ENCODE measurements around the gene PPP2R2B.
A peak's percentile ranks its signal among the peaks of the same experiment; 100 is the strongest.

The PPP2R2B gene

DNA sequence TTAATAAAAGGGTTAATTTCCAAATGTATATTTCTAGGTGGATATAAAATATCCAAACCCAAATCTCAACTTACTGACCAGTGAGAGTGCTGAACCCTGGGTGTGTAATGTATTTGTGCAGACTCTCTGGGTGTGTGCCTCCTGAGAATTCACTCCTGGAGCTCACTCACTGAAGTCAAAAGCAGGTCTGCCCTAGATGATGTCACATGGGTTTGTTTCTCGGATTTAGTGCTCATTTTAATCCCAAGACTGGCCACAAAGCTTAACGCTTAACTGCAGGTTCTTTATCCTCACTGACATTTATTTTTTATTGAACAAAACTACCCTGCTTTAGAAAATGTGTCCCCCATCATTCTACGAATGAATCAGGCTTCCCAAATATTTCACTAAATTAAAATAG, 179.4 kb downstream of the PPP2R2B start:
- DNase-seq (ENCODE audit: low read depth): no peak

DNA sequence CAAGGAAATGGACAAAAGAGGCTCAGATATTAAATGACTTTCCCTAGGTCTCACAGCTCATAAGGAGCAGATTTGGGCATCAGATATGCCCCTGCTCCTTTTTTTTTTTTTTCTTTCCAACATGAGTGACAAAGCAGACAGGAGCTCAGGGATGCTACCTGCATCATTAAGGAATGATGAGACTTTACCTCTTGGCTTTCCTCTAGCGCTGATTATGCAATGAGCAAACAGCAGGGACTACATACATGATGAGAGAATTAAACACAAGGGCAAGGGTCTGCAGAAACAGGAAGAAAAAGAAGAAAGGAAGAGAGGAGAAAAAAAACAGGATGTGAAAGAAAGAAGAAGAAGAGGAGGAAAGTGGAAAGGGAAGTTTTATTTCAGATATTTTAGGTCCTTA, 179.9 kb downstream of the PPP2R2B start:
- DNase-seq (ENCODE audit: low read depth): no peak

DNA sequence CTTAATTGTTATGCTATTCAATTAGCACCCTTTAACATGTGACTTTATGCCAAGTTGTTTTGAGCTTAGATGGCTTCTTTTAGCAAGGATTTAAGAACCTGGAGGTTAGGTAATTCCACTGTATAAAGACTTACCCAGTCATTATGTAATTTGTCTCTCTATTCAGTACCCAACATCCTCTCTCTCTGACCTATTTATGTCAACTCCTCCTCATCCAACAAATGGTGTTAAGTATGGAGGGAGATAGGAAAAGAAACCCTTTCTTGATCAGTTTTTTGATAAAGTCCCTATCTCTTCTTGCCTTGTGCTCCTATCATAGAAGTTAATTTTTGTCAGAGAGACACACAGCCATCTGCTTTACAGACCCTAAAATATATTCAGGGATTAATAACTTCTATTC, 181.3 kb downstream of the PPP2R2B start:
- DNase-seq (ENCODE audit: low read depth): no peak

DNA sequence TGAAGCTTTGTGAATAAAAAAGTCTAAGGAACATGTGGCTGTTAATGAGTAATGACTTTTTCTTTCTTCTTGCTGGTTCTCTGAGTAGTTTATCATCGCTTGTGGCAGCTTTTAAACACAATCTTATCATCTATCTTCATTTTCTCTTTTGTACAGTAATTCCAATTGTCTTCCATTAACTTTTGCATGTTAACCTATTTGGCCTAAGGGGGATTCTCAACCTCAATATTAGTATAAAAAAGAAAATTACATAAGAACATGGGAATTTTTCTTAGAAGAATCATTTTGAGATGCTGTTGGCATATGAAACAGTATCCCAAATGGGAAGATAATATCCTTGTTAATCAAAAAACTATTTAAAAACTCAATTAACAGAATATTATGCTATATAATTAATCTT, 182.9 kb downstream of the PPP2R2B start:
- no peak for DNase-seq (ENCODE audit: low read depth)

DNA sequence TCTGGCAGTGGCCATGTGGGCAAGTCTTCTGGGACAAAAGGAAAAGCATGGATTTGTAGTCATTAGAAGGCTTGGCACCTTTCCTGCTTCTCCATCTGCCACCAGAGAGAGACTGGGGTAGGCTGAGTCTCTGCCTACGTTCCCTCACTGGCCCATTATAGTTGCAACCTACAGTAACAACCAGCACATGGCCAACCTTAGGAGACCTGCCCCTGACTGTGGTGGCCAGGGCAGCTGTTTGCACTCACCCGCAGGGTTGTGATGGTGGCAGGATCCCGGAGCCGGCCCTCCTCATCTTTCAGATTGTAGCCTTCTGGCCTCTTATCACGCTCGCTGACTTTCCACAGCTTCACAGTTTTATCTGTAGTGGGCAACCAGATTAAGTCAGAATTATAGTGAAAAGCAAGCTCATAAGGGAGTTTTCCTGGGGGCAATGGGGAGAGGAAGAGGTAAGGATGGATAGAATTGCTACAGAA, 187.6 kb downstream of the PPP2R2B start:
- no peak for DNase-seq (ENCODE audit: low read depth)

DNA sequence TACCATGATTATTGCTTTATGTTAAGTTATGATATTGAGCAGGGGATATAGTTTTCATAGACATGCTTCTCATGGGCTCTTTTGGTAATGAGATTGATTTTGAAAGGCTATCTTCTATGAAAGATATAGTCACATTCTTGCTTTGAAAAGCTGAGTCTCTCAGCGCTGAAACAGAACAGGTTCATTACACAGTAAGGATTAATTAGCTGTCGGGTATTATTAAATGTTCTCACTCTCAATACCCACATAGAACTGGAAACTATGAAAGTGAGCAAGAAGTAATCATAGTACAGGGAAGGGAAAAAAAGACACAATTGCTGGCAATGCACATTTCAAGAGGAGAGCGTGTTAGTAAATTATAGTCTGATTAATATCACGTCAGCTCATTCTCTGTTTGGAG, 190.9 kb downstream of the PPP2R2B start:
- DNase-seq (ENCODE audit: low read depth): no peak

DNA sequence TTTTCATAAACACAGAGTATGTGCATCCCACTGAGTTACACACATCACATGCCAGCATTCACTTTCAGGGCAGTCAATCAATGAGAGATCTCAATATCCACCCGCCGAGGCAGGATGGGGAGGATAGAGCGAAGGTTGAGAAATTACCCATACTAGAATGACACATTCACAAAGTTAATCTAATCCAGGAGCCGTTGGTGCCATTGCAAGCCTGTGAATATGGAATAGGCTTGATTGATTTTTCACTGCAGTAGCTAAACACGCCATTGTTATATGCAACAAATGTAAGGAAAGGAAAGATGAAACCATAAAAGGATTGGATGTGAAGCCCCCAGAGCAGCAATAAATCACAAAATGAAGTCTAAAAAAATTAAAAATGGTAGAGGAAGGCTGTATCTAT, 194.7 kb downstream of the PPP2R2B start:
- DNase-seq (ENCODE audit: low read depth): no peak

DNA sequence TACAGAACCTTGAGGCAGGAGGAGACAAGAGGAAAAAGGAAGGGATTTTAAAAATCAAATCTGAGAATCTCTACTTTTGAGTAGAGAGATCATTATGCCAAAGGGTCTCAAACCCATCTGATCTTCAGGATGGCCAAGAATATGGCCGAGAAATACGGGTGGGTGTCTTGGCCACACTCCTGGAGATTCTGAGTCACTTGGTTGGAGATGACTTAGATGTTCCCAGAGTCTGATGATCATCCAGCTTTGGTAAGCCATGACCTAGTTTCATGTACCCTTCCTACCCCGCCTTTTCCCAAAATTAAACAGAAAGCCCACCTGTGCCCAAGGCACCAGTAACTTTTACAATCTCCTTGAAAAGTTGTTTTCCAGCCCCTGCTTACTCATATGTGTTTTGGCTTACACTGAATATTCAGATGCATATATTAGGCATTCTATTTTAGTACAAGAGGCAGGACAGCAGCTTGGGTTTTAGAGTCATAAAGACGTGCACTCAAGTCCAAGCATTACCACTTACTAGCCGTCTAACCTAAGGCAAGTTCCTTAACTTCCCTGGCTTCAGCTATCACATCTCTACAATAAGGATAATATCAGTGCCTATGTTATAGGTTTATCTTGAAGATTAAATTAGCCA, 195.5 kb downstream of the PPP2R2B start:
- DNase-seq (ENCODE audit: low read depth): no peak

DNA sequence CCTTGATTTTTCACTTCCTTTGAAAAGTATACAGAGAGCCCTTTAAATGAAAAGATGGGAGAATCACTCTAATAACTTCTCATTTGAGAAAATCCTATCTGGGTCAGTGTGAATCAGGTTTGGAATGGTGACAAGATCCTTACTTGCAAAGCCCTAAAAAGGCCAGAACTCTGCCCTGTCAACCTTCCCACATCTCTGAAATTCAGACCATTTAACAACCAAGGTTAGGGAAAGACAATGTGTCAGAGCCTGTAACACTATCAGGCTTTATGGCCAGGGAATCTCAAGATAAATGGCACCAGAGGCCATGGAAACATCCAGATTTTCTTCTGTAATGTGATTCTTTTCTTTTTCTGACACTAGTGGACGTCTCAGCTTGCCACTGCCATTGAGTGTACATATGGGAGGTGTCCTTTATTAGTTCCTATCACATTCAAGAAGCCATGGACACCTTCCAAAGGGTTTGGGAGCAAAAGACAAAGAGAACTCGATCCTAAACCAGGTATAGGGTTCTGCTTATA, 196.9 kb downstream of the PPP2R2B start:
- DNase-seq (ENCODE audit: low read depth): no peak

DNA sequence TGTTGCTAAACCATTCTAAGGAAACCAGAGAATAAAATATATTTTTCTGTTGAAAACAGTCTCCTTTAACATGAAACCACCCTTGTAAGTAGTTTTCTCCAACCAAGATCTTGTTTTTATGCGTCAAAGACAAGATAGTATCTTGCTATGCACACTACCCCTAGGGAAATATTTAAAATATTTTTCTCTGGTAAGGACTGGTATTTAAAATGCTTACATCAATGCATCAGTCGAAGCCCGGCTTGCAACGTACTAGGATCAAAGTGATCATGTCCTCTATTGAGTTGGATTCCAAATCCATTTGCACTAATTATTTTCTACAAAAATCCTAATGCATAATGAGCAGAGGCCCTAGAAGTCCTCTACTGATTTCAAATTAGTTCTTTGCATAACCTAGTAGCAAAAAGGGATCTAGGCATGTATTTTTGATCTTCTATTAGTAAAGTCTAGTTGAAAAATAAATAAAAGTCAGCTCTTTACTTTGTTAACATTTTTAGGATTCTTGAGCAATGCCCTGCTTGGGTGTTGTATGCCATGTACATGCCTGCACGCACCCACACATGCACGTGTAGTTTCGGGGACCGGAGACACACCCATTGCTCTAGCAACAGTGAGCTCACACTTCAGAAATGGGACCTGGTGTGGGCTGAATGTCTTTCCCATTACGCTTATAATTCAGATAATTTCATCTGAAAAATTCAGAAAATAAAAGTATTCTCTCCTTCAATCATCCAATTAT, 197.5 kb downstream of the PPP2R2B start:
- no peak for DNase-seq (ENCODE audit: low read depth)

DNA sequence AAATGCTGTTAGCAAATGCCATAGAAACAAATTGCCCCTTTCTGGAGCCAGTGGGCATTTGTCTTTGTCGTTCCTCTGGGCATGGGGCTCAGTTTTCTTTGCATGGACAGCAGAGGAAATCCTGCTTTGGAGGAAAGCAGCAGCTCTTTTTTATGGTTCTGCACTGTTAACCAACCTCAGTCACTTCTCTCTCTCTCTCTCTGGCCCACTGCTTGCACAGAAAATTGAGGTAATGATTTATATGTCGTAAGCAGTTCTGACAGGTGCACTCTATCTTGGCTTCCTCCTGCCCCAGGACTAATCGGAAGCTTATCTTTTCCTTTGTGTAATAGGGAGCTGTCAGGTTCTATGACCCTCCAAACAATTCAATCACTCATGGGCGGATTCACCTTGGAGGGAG, 202.9 kb downstream of the PPP2R2B start:
- no peak for DNase-seq (ENCODE audit: low read depth)

DNA sequence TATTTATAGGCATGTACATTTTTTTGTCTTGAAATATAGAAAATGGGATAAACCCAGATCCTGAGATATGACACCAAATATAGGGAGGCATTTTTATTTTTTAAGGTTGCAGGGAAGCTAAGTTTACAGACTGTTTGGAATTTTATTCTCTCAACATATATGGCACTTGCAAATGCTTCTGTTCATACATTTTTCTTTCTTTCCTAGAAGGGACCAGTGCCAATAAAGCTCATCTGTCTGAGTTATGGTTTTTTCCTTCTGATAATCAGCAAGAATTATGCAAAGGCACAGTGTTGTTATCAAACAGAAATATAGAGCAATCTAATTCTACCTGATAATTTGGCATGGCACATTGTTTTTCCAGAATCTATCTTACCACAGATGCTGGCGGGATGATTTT, 205.7 kb downstream of the PPP2R2B start:
- no peak for DNase-seq (ENCODE audit: low read depth)

DNA sequence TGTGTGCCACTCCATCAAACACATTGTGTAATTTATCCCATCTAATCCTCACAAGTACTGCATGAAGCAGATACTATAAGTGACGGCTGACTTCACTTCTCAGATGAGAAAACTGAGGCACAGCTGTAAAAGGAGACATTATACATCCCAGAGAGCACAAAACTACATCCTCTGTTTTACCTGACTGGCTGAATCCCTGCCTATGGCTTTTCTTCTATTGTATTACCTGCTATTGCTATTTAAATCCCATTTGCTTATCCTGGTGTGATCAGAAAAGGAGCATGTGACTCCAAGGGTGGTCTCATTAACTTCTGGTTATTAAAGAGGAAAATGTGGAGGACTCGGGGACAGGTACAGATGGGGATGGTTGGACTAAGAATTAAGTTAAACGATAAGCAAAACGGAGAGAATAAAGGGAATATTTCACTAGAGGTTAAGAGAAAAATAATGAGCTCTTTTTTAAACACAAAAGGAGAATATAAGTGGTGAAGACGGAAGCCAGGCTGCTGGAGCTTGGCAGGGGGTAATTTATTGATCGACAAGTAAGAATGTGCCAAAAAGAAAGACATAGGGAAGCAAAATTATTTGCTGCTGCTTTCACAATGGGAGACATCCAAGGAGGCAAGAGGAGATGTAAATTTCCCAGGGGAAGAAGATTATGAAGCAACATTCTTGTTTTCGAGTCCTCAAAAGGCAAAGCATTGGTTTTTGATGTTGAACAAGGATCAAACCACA, 206.8 kb downstream of the PPP2R2B start:
- DNase-seq (ENCODE audit: low read depth): no peak

DNA sequence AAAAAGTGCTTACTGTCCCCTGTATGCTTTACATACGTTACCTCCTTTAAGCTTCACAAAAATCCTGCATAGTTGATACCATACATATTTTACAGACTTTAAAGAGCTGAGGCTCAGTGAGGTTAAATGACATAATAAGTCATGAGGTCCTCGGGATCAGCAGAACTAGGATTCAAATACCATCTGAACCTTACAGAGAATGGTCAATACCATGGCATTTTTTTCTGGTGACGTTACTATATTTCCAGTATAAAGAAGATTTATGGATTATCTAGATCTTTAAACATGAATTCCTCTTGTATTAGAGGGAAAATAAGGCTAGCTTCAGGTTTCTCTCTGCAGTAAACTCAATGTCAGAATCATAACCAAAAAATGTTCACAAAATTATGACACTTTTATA, 208.9 kb downstream of the PPP2R2B start:
- no peak for DNase-seq (ENCODE audit: low read depth)

DNA sequence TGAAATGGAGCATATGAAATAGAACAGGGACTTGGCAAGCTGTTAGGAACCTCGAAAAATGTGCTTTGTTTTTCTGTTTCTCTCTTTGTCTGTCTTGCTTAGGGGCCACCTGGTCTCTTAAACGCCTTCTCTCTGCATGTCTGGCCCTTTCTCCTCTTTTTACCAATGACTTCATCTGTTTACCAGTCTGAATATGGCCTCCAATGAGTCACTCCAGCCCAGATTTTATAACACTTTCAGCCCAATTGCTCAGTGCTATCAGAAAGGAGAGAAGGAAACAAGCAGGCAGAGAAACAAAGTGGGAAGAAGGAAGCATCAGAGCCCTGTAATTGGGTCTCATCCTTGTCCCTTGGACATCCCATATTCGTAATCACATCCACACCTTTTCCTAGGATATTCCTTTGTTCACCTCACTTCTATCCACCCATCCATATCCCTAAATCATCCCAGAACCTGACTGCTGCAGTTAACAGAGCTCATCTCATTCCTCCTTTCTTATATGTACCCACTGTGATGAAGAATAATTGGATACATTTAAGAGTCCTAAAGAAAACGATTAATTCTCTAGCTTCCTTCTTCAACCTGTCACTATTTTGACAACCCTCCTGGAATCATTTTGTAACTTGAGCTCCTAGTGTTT, 210.8 kb downstream of the PPP2R2B start:
- no peak for DNase-seq (ENCODE audit: low read depth)

DNA sequence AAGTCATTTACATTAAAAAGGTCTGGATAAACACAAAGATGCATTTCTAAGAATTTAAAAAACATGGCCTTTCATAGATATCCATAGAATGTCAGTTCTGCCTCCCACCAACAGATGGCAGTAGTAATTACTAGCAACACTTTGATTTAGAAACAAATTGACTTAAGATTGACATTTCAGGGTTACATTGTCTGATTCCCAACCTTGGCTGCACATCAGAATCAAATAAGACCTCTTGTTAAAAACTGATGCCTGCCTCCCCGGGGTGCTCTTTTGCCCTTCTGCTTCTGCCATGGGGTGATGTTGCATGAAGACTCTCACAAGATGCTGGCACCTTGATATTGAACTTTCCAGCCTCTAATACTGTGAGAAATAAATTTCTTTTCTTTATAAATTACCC, 216.3 kb downstream of the PPP2R2B start:
- peak; percentile 2 for DNase-seq (ENCODE audit: low read depth)

DNA sequence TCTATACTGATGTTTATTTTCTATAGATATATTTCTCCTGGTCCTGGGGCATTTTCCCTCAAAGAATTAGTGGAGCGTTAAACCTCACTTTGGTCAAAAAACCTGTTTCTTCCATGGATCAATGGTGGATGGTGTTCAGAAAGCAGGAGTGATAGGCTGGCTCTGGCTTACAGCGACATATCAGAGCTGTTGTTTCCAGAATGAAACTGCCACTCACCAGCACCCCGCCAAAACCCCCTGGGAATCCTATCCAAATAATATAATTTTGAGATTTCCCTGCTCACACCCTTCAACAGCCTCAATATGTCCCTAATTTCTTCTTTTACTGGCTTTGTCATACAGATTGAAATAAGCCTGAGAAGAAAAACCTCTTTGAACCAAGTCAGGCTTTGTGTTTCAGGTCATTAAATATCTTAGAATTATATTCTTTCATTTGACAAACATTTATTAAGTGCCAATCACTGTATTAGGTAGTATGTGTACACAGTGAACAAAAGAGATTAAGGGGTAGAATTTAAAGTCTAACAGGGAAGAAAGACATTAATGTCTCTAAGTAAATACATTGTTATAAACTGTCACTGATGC, 218.1 kb downstream of the PPP2R2B start:
- DNase-seq (ENCODE audit: low read depth): no peak

DNA sequence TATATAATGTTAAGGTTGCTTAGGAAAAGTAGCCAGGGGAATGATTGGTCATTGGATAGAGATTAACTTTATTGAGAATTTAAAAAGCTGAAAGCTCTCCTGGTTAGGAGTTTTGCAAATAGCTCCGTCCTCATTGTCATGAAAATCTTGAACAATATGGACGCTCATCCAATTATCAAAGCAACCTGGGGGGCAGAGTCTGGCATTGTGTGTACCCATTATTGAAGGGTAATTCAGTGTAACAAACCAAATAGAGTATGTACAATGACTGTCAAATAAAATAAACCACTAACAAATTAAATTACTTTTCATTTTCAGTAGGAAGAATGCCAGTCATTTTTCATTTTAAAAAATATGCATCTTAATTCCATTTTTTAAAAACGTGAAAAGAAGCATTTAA, 218.6 kb downstream of the PPP2R2B start:
- no peak for DNase-seq (ENCODE audit: low read depth)

DNA sequence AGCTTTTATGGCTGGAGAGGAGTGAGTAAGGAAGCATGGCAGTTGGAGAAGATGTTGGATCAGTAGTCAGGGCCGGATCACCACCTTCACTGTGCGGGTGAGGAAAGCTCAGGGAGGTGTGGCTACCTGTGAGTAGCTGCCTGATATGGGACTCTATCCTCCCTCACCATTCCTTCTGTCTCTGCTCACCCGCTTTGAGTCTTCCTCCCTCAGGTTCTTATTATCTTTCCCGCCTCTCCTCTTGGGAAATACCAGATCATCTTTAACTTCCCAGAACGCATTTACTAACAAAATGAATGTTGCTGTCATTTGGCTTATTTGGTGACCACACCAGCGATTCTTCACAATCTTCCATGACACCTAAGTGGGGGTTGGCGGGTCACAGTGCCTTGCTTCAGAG, 221.9 kb downstream of the PPP2R2B start:
- DNase-seq (ENCODE audit: low read depth): no peak

DNA sequence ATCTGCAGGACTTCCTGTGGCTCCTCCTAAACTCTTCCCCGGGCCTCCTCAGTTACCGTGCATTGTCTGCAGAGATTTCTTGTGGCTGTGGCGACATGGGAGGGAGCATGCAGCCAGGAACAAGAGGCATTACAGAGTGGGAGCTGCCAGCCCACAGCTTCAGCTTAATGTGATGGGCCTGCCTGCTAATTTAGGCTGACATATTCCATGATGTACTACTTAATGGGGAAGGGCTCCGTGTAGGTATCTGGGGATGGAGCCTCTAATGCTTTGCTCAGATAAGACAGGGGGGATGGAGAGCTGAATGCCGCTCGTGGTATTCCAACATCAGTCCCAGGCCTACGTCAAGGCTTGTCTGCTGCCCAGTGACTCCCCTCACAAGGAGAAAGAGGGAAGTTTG, 225.0 kb downstream of the PPP2R2B start:
- DNase-seq (ENCODE audit: low read depth): no peak

DNA sequence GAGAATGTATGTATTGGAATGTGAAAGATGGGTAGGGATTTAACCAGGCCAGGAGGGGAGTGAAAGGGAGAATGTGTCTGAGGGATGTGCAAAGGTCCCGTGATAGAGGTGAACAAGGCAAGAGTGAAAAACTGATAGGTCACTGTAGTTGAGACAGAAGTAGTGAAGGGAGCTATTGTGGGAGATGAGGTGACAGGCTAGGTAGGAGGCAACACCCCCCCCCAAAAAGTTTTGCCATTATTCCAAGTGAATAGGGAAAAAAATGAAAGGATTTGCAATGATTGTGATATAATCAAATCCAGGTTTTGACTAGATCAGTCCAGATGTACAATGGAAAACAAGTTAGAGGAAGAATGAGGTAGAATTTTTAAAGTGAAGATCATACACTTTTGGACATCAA, 226.0 kb downstream of the PPP2R2B start:
- DNase-seq (ENCODE audit: low read depth): no peak

DNA sequence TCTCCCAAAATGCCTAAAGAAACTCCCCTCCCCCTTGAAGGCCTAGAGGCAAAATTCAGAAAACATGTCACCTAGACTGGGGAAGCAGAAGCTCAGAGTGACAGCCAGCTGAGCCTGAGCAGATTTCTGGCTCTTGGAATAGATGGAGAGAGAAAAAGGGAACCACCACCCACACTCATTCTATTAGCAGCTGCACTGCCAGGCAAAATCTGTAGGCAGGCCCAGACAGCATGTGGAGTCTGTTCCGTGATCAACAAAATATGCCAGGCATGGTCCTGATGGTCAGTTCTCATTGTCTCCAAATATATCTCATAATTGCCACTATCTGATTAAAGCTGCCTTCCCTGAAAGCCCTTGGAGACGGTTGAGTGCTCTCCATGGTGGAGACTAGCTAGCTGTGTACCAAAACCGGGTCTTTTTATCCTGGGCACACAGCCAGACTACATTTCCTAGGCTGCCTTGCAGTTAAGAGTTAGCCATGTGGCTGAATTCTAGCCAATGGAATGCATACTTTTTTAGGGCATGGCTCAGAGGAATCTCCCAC, 230.8 kb downstream of the PPP2R2B start:
- no peak for DNase-seq (ENCODE audit: low read depth)
